Breast epithelium (tissue), 4 donors: ENCODE results near the gene TBX2. TPM values are rescaled to one million over a fixed set of nuclear protein-coding genes. Genes with fewer than 3 reads are reported as not detected.

Experiments
- DNase-seq, 2 donors: peaks; one replicate each; pipeline ENCODE4 v3.0.0-alpha.2; 2019; ENCODE audit warnings: low spot score in 2 of 2
- H3K27ac ChIP-seq, 2 donors: fragments of 200-600 bp; sonication (generic) in 1 of 2; one replicate each; pipeline ENCODE4 v1.5.1; 2016 to 2019; ENCODE audit warnings: mild to moderate bottlenecking in 1 of 2
- H3K27me3 ChIP-seq, 2 donors: fragments of 200-600 bp; sonication (generic) in 1 of 2; one replicate each; pipeline versions ENCODE4 v1.5.1 to v1.6.0; 2017 to 2019; ENCODE audit warnings: control low read depth in 1 of 2, mild to moderate bottlenecking in 1 of 2
- H3K36me3 ChIP-seq: fragments of 200-600 bp; one replicate; pipeline ENCODE4 v1.5.1; 2019
- H3K4me1 ChIP-seq, 2 donors: fragments of 200-600 bp; sonication (generic); one replicate each; pipeline ENCODE4 v1.5.1; 2016 to 2019; ENCODE audit warnings: control low read depth in 1 of 2
- H3K4me3 ChIP-seq, 3 donors: fragments of 200-600 bp; sonication (generic); 1 replicate in 2 of 3; 2 replicates in 1 of 3; pipeline ENCODE4 v1.5.1; 2016 to 2019; ENCODE audit warnings: mild to moderate bottlenecking in 3 of 3, moderate library complexity in 2 of 3
- H3K9me3 ChIP-seq, 2 donors: fragments of 200-600 bp; sonication (generic) in 1 of 2; one replicate each; pipeline ENCODE4 v1.5.1; 2016 to 2019; ENCODE audit warnings: control low read depth in 1 of 2
- CTCF ChIP-seq, 3 donors: fragments of 450-650 bp; IDR thresholded peaks; one replicate each; pipeline ENCODE4 v1.5.1; 2016 to 2017; ENCODE audit warnings: antibody characterized with exemption in 3 of 3, mild to moderate bottlenecking in 3 of 3, moderate library complexity in 3 of 3
- POLR2A ChIP-seq: fragments of 450-650 bp; IDR thresholded peaks from one replicate; pipeline ENCODE4 v1.6.1; 2016; ENCODE audit warnings: antibody characterized with exemption, mild to moderate bottlenecking, moderate library complexity
- POLR2AphosphoS5 ChIP-seq, 3 donors: sonication (generic); formaldehyde crosslinking; IDR thresholded peaks; one replicate each; pipeline ENCODE4 v1.6.1; 2017; ENCODE audit warnings: antibody characterized with exemption in 3 of 3
- intact Hi-C: fragments of 100-400 bp; cut with DNase I; formaldehyde crosslinking; loops from one replicate; pipeline ENCODE4 v1.15.1; 2023; ENCODE audit warnings: low total_unique reads
- total RNA-seq, 3 donors: library from RNA; depleted of rRNA; stranded (reverse); fragments of >200 nt; gene quantifications; one replicate each; pipeline ENCODE4 v1.1.0, GENCODE V29; 2016

The TBX2 gene
- total RNA-seq, 3 donors from 2014 or later = 4.8 to 8.5 (median 5.7) TPM

GRCh38 chr17:61423967-61424649 is 24.5 kb downstream of the TBX2 start:
- Histone ChIP-seq H3K9me3 (no peaks in the 10 kb centered on the region), H3K27ac (no peak overlapping the region), H3K27me3 (peaks cover 4 to 48% of the 10 kb centered on the region in 2 donors), H3K4me3 (no peak overlapping the region), H3K4me1 (no peaks in the 10 kb centered on the region), H3K36me3 (no peaks in the 10 kb centered on the region)
- intact Hi-C loops = no loop called here
- TF ChIP-seq CTCF (IDR thresholded peaks at IDR 0.05) (no peak), POLR2AphosphoS5 (IDR thresholded peaks at IDR 0.05) (no peak), POLR2A (no peak)
- no peak for DNase-seq

- H3K27ac ChIP-seq = no peak overlapping the region
- intact Hi-C loops = no loop called here
- TF ChIP-seq POLR2A (no peak), POLR2AphosphoS5 (IDR thresholded peaks at IDR 0.05) (no peak)
- DNase-seq = no peak
- H3K4me3 ChIP-seq = no peak overlapping the region
- H3K9me3 ChIP-seq = no peaks in the 10 kb centered on the region
- no peaks in the 10 kb centered on the region for H3K4me1 ChIP-seq
- H3K36me3 ChIP-seq = no peaks in the 10 kb centered on the region
- peaks cover 4 to 46% of the 10 kb centered on the region in 2 donors for H3K27me3 ChIP-seq
Measured at GRCh38 chr17:61425682-61426481, 26.2 kb downstream of the TBX2 start.

GRCh38 chr17:61426482-61427304 is 27.1 kb downstream of the TBX2 start:
- Histone ChIP-seq H3K4me3 (no peak overlapping the region), H3K27me3 (peaks cover 4 to 38% of the 10 kb centered on the region in 2 donors), H3K4me1 (no peaks in the 10 kb centered on the region), H3K36me3 (no peaks in the 10 kb centered on the region), H3K9me3 (no peaks in the 10 kb centered on the region), H3K27ac (no peak overlapping the region)
- intact Hi-C loops = no loop called here
- TF ChIP-seq CTCF (IDR thresholded peaks at IDR 0.05) (no peak), POLR2AphosphoS5 (IDR thresholded peaks at IDR 0.05) (no peak), POLR2A (no peak)
- DNase-seq = no peak

- Histone ChIP-seq H3K27ac (no peak overlapping the region), H3K36me3 (no peaks in the 10 kb centered on the region)
- intact Hi-C loops = no loop called here
Measured at GRCh38 chr17:61427567-61427966, 27.9 kb downstream of the TBX2 start.

More at GRCh38 chr17:61427567-61427966, 27.9 kb downstream of the TBX2 start:
- Histone ChIP-seq H3K4me3 (no peak overlapping the region), H3K4me1 (no peaks in the 10 kb centered on the region), H3K9me3 (no peaks in the 10 kb centered on the region), H3K27me3 (peaks cover 4 to 35% of the 10 kb centered on the region in 2 donors)
- TF ChIP-seq CTCF (IDR thresholded peaks at IDR 0.05) = no peak
- no peak for TF ChIP-seq POLR2A
- no peak for TF ChIP-seq POLR2AphosphoS5 (IDR thresholded peaks at IDR 0.05)
- DNase-seq = no peak
